Ectodermal cell (in vitro differentiated cells): ENCODE measurements around the gene PDGFC.

Experiments
- H3K27ac ChIP-seq: 2 replicates; pipeline ENCODE4 v1.7.0; 2013; ENCODE audit warnings: mild to moderate bottlenecking, low read depth, low read length; ENCODE audit not compliant: insufficient read depth, poor library complexity, severe bottlenecking
- H3K27me3 ChIP-seq: 2 replicates; pipeline ENCODE4 v1.7.0; 2013; ENCODE audit warnings: mild to moderate bottlenecking, low read length; ENCODE audit not compliant: insufficient read depth, control insufficient read depth, poor library complexity, severe bottlenecking
- H3K36me3 ChIP-seq: one replicate; pipeline ENCODE4 v1.7.0; 2013; ENCODE audit warnings: low read length; ENCODE audit not compliant: control insufficient read depth, insufficient read depth
- H3K4me1 ChIP-seq: one replicate; pipeline ENCODE4 v1.7.0; 2013; ENCODE audit warnings: low read length; ENCODE audit not compliant: control insufficient read depth, insufficient read depth
- H3K4me3 ChIP-seq: 2 replicates; pipeline ENCODE4 v1.7.0; 2013; ENCODE audit warnings: low read depth, low read length, control low read depth; ENCODE audit not compliant: insufficient read depth
- H3K9me3 ChIP-seq: 2 replicates; pipeline ENCODE4 v1.7.0; 2013; ENCODE audit warnings: mild to moderate bottlenecking, low read length, moderate library complexity; ENCODE audit not compliant: control insufficient read depth
- WGBS, 2 experiments: methylation state at CpG; one replicate each; pipeline ENCODE4 v1.1.7; 2013; ENCODE audit warnings: missing lambda C conversion rate in 2 of 2; 5-methylcytosine and 5-hydroxymethylcytosine counted together

PDGFC gene

GRCh38 chr4:156779042-156779441 lies 192.6 kb downstream of the PDGFC start:
- Histone ChIP-seq H3K4me1 (no peaks in the 10 kb centered on the region), H3K9me3 (no peaks in the 10 kb centered on the region), H3K27me3 (no peaks in the 10 kb centered on the region), H3K36me3 (no peaks in the 10 kb centered on the region), H3K27ac (no peak overlapping the region), H3K4me3 (no peak overlapping the region)
- 96% methylated on average over 4 of the region's 4 CpGs for WGBS, 2 experiments

- no peaks in the 10 kb centered on the region for H3K9me3 ChIP-seq
- no peaks in the 10 kb centered on the region for H3K4me1 ChIP-seq
- no CpG with 5 or more reads among the region's 1 CpG for WGBS, 2 experiments
- no peak overlapping the region for H3K27ac ChIP-seq
- no peaks in the 10 kb centered on the region for H3K36me3 ChIP-seq
- H3K4me3 ChIP-seq, result no peak overlapping the region
- H3K27me3 ChIP-seq, result no peaks in the 10 kb centered on the region
Measured at GRCh38 chr4:156778606-156779005, 193.0 kb downstream of the PDGFC start.

DNA sequence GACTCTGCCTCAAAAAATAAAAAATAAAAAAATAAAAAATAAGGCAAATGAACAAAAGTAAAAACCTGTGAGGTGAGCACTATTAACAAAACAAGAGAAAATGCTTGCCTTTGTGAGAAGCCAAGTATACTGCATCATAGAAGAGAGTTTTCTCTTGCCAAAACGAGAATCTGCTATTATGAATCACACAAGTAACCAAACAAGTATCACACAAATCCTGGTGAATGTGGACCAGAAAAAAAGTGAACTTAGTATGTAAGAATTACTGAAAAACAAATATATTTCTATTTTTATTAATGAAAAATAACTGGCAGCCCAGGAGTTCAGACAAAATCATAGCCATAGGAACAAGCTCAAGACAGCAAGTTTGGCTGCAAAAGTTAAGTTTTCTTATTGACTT lies 193.5 kb downstream of the PDGFC start:
- 80% methylated on average over 1 of the region's 1 CpG; no CpG with 5 or more reads in 1 of the 2 experiments for WGBS, 2 experiments
- no peaks in the 10 kb centered on the region for H3K27me3 ChIP-seq
- no peak overlapping the region for H3K27ac ChIP-seq
- no peaks in the 10 kb centered on the region for H3K9me3 ChIP-seq
- no peaks in the 10 kb centered on the region for H3K36me3 ChIP-seq
- no peak overlapping the region for H3K4me3 ChIP-seq
- no peaks in the 10 kb centered on the region for H3K4me1 ChIP-seq

DNA sequence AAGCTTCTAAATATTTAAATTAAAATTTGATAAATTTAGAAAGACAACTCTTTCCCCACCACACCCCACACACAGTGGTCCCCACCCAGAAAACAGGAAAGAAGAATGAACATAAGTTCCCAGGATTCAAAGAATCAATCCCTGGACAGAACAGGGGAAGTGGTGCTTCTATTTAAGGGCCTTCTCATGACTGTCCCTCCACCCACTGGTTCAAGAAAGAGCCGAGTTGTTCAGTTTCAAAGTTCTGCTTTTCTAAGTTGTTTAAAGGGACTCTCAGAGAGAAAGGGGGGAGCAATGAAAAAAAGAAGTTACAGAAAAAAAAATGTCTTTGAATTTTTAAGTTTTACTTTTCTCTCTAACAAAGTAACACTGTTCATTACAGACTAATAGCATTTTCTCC lies 195.8 kb downstream of the PDGFC start:
- Histone ChIP-seq H3K4me1 (peaks cover 8% of the 10 kb centered on the region), H3K9me3 (no peaks in the 10 kb centered on the region), H3K36me3 (no peaks in the 10 kb centered on the region), H3K27me3 (no peaks in the 10 kb centered on the region), H3K27ac (no peak overlapping the region), H3K4me3 (no peak overlapping the region)
- 70 to 80% methylated on average over 1 of the region's 1 CpG for WGBS, 2 experiments

DNA sequence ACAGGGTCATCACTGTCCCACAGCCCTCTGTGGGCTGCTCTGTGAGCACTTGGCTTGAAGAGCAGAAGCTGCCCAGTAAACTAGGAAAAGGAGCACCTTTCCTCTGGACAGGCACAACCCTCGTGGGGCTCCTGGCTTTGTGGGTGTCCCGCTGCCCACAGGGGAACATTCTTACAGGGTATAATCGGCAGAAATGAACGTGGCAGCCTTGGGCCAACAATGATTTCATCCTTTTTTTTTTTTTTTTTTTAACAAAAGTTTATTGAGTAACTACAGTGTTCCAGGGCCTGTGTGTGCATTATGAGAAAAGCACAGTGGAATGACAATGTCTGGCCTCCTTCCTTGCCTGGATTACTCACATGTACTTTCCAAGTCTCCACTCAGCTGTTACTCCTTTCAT lies 197.2 kb downstream of the PDGFC start:
- no peaks in the 10 kb centered on the region for H3K9me3 ChIP-seq
- 95 to 100% methylated on average over 3 to 4 of the region's 4 CpGs for WGBS, 2 experiments
- H3K27ac ChIP-seq, result no peak overlapping the region
- H3K4me1 ChIP-seq, result peaks cover 8% of the 10 kb centered on the region
- H3K27me3 ChIP-seq, result no peaks in the 10 kb centered on the region
- no peak overlapping the region for H3K4me3 ChIP-seq
- no peaks in the 10 kb centered on the region for H3K36me3 ChIP-seq

DNA sequence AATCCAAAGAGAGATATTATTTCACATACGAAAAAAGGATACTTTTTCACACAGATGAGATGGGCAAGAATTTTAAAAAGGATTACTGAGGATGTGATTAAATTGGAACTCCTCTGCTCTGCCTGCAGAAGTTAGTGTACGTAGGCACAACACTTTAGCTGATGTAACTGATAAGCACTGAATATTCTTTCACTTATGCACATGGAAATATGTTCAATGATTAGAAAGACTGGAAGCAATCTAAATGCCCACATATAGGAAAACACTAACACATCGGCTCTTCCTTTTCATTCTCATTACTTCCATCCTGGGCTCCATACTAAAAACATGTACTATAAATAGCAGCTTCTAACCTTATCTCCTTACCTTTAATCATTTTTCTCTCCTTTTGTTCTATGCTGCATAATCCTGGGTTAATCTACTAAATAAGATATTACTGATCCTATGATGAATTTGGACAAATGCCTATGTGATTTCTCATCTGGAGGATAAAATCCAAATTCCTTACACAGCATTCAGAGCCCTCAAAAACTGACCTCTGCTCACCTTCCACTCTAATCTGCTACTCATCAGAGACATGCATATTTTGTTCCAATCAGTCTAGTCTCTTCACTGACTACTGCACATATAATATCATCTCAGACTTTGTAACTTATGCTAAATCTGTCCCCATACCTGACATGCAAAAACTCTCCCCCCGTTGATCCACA lies 197.8 kb downstream of the PDGFC start:
- Histone ChIP-seq H3K27me3 (no peaks in the 10 kb centered on the region), H3K9me3 (no peaks in the 10 kb centered on the region), H3K36me3 (no peaks in the 10 kb centered on the region), H3K4me1 (peaks cover 8% of the 10 kb centered on the region), H3K4me3 (no peak overlapping the region), H3K27ac (no peak overlapping the region)
- WGBS, 2 experiments, result 89 to 90% methylated on average over 3 to 4 of the region's 4 CpGs

DNA sequence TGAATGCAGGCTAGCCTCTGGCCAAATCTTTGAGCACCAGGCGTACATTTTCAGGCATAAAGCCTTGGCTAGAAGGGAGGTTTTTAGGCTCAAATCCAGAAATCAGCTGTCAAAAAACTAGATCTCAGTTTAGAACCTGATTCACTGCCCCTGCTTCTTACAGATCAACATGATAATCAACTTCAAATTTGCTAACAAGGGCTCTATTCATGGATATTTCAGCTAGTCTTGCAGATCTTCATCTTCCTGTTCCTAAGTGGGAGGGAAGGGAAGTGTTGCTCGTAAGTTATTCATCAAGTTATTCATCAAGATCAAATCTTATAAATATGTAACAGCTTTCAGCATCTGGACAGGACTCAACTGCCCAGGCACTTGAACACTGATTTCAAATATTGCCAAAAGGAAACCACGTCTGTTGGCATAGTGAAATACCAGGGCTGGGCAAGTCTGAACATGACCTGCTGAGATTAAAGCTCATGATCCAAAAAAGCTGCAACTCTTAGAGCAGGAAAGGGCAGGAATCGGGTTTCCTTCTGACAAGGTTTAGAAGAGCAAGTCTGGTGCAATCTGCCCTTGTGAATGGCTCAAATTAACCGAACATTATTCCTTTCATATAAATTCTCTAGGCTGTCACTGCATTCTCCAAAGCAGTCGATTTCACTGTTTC lies 200.3 kb downstream of the PDGFC start:
- H3K9me3 ChIP-seq, result no peaks in the 10 kb centered on the region
- H3K4me1 ChIP-seq, result peaks cover 8% of the 10 kb centered on the region
- H3K4me3 ChIP-seq, result no peak overlapping the region
- no peaks in the 10 kb centered on the region for H3K27me3 ChIP-seq
- H3K27ac ChIP-seq, result peak overlapping the region; percentile 32
- H3K36me3 ChIP-seq, result no peaks in the 10 kb centered on the region
- 71 to 83% methylated on average over 4 to 6 of the region's 6 CpGs for WGBS, 2 experiments

- Histone ChIP-seq H3K4me1 (peaks cover 8% of the 10 kb centered on the region), H3K9me3 (no peaks in the 10 kb centered on the region), H3K4me3 (no peak overlapping the region), H3K27ac (no peak overlapping the region), H3K36me3 (no peaks in the 10 kb centered on the region), H3K27me3 (no peaks in the 10 kb centered on the region)
- 100% methylated on average over 1 to 2 of the region's 2 CpGs for WGBS, 2 experiments
Measured at GRCh38 chr4:156770140-156770539, 201.5 kb downstream of the PDGFC start.

DNA sequence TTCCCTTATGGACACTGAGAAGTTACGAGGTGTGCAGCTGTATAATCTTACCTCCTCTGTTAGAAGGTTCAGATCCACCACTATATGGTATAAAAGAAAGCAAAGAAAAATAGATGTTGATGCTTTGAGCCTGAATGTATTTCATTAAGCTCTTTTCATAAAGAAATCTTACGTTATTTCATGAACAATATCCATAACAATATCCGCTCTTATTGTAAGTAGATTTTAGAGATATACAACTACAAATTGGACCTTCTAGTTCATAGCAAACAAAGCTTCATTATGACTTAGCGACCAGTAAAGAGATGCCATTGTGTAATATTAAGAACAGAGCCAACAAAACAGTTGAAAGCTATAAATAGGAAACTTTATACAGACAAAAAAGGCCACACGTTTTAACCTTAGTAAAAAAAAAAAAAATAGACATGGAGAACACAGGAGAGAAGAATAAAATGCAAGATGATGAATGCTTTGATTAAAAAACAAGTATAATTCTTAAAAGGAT lies 203.6 kb downstream of the PDGFC start:
- Histone ChIP-seq H3K4me1 (peaks cover 8% of the 10 kb centered on the region), H3K4me3 (no peak overlapping the region), H3K9me3 (no peaks in the 10 kb centered on the region), H3K27me3 (no peaks in the 10 kb centered on the region), H3K27ac (no peak overlapping the region), H3K36me3 (no peaks in the 10 kb centered on the region)
- 91 to 100% methylated on average over 1 to 3 of the region's 5 CpGs for WGBS, 2 experiments

GRCh38 chr4:156766846-156767245 lies 204.8 kb downstream of the PDGFC start:
- Histone ChIP-seq H3K36me3 (no peaks in the 10 kb centered on the region), H3K27ac (no peak overlapping the region), H3K4me3 (no peak overlapping the region), H3K4me1 (peaks cover 8% of the 10 kb centered on the region), H3K9me3 (no peaks in the 10 kb centered on the region), H3K27me3 (no peaks in the 10 kb centered on the region)
- 75% methylated on average over 1 of the region's 1 CpG; no CpG with 5 or more reads in 1 of the 2 experiments for WGBS, 2 experiments
